Retina (tissue), 1 donor: ENCODE measurements around the gene KDM4B.
"Not testable (repeated sequence)": the region's sequence is repeated elsewhere in the genome, so short reads cannot be mapped to it uniquely, and the experiment has no call there.

Experiments
- DNase-seq: peaks from one replicate; pipeline ENCODE4 v3.0.0-alpha.2; 2016

Gene KDM4B

DNA sequence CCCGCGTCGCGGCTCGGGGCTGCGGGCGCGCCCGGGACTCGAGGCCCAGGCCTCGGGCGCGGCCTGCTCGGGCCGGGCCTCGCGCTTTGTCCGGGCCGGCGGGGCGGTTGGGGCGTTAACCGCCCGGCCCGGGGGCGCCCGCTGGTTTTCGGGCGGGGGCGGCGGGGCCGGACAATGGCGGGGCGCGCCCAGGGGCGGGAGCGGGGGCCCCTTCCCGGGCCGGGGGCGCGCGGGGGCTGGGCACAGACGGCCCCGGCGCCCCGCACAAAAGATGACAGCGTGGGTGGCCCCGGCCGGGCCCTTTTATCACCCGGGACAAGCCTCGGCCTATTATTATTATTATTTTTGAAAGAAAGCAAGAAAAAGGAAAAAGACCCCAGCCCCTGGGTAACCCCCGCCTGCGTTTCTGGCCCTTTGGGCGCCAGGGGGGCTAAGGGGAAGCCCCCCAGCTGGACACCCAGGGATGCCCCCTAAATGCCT lies 419 bp downstream of the KDM4B start:
- DNase-seq: no peak

DNA sequence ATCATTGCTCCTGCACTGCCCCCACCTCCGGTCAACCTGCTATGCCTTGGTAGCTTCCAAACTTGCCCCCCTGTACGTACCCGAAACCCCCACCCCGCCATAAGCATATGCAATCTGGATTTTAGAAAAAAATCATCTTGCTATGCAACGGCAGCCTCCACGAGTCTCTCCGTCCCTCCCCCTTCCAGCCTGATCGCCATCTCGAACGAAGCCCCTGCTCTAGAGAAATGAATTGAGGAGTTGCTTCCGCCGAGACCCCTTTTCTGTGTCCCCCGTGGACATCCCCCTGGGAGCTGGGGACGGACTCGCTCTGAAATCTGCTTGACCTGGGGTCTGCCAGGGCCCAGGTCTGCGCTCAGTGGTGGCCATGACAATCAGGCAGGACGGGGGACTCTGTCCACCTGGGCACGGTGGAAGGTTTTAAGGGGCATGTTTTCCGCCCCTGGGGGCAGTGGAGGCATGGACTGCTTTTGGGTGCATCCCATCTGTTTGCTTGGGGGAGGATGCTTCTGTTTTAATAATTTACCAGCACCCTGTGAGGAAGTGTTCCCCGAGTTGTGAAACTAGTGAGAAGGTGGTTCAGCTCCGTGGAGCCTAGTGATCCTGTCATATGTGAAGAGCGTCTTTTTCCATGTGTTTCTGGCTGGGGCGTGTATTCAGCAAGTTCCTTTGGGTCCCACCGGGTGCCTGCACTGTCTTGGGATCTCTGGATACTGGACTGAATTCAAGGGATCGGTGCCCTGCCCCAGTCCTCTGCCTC lies 1.0 kb downstream of the KDM4B start:
- peak; percentile 50 for DNase-seq

DNA sequence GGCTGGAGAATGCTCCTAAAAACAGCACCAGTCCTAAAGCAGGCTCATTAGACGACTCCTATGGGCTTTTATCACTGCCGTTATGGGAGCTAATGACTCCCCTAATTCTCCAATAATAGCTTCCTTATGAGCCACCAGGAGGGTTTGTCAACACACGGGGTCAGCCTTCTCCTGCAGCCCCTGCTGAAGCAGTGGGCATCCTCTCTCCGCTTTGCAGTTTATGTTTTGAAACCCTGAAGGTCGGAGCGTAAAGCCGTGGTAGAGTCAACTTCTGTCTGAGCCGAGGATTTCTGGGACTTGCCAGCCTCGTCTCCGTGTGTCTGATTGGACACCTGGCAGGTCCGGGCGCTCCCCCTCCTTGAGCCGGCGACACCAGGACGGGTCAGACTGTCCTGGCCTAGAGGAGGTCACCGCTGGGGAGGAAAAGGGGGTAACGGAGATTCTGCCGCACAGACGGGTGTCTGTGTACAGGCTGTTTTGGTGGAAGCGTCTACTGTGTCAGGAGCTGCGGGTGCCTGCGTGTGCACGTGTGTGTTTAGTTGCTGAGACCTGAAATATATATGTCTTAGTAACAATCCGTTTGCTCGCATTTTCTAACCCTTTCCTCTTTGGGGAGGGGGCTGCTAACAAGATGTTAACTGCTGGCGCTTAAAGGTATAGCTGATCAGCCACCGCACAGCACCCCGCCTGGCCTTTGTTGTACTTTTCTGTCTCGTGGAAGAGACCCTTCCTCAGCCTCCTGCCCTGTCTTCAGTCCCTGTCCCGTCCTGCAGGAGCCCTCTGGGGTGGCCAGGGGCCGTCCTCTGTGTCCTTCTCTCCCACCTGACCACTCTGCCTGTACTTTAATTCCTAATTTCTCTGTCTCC lies 1.9 kb downstream of the KDM4B start:
- peak; percentile 63 for DNase-seq

DNA sequence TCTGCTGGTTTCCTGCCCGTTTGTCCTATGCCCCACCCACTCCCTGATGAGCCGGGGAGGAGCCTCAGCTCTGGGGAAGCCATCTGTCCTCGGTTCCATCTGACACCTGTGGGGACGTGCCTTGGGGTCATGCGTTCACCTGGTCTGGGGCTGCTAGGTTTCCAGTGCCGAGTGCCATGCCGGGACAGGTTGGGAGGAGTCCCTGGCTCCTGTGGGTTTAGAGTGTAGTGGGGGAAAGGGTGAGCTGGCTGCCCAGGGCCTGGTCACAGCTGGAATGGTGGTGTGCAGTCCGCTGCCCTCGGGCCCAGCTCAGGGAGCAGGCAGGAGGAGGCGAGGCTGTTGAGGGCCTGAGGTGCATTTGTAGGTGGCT lies 2.5 kb downstream of the KDM4B start:
- peak; percentile 57 for DNase-seq

DNA sequence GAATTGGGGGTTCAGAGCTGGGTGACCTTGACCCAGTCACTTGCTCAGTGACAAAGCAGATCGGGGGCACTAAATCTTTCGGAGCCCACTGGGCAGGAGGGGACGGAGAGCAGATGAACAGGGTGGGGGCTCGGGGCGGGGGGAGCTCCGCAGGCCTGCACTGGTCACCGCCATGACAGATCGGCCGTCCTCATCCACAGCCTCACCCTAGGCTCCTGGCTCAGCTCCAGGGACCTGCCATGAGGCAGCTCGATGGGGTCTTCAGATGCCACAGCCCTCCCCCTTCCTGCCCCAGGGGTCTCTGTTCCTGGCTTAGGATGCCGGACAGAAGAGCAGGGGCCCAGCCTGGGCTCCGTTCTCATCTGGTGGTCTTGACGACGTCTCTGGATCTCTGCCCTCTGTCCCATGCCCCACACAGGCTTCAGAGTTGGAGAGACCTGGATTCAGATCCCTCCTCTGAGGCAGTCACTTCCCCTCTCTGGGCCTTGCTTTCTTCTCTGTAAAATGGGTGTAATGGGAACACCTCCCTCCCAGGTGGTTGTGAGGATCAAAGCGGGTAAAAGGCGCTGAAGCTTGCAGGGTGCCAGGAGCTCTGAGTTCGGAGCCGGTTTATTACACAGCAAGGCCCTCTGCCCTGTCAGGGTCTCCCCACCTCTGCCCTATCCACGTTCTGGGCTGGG lies 3.0 kb downstream of the KDM4B start:
- no peak for DNase-seq

DNA sequence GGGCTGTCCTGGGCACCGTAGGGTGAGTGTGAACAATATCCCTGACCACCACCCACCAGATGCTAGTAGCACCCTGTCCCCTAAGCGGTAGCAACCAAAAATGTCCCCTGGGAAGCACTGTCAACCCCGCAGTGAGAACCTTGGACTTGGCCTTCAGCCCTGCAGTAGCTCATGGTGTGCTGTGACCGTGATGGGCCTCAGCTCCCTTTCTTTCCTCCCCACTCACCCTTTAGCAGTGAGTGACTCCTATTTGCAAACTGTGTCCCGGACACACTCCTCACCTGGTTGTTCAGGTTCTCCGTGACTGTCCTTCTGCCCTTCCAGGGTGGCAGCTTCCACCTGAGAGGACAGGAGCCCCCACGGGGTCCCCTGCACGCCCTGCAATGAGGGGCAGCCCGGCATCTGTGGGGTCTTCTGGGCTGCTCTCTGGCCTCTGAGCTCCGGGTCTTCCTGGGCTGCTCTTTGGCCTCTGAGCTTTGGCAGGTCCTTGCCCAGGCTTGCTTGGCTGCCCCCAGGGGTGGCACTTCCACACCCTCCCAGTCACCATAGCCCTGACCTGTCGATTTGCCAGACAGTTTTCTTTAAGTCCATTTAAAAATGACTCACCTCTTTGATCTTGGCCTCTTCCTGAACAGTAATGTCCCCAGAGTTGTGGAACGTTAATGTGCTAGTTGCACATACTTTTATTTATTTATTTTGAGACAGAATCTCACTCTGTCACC lies 3.8 kb downstream of the KDM4B start:
- no peak for DNase-seq

DNA sequence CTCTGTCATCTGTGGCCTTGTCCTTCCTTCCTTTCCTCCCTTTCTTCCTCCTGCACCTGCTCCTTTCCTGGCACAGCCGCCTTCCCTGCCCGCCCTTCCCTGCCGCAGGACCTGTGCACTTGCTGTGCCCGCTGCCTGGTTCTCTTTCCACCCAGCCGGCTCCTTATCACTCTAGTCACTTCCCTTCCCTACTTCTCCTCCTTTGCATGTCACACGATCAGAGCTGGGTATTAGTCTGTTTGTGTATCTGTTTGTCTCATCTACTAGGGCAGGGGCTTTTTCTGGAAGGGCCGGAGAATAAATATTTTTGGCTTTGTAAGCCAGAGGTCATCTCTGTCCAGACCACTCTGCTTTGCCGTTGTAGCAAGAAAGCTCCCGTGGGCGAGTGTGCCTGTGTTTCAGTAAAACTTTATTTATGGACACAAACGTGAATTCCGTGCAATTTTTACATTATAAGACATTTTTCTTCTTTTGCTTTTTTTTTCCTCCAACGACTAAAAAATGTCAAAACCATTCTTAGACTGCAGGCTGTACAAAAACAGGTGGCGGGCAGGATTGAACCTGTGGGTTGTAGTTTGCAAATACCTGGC lies 6.1 kb downstream of the KDM4B start:
- DNase-seq: no peak

DNA sequence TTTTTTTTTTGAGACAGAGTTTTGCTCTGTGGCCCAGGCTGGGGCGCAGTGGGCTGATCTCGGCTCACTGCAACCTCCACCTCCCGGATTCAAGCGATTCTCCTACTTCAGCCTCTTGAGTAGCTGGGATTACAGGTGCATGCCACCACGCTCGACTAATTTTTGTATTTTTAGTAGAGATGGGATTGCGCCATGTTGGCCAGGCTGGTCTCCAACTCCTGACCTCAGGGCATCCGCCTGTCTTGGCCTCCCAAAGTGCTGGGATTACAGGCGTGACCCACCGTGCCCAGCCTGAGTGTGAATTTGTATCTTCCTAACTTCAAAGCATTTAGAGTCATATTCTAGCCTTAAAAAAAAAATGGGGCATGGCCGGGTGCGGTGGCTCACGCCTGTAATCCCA lies 6.7 kb downstream of the KDM4B start:
- DNase-seq: not testable (repeated sequence)

DNA sequence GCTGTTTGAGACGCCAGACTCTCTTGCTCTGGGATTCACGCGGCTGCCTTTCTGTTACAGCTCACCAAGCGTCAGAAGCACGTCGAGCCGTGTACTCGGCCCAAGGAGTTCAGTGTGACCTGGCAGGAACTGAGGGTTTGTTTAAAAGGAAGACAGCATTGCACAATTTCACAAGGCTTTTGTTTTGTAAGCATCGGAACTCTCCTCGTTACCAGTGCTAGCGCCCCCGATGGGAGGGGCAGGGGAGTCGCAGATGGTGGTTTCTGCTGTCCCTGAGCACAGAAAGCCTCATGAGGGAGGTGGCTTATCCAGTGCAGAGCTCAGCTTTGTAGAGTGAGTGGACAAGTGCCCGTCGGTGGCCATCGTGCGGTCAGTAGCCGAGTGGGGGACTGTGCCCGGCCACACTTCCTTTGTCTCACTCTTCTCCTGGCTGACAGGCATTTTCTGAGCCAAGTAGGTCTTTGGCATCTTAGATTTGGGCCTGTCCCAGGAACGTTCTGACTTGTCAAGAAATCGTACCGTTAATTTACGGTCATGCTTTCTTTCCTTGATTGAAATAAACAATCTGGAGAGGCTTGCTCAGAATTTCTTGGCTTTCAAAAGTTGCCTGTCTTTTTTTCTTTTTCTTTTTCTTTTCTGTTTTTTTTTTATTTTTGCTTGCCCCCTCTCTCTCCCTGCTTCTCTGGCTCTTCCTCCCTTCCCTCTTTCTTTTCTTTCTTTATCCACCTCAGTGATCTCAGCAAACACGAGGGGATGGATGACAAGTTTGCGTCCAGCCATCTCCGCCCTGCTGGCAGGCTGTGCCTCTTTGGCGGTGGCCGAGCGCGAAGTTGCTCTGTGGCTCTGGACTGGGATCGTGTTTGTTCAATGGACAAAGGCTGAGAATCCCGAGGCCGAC lies 7.7 kb downstream of the KDM4B start:
- DNase-seq: no peak

DNA sequence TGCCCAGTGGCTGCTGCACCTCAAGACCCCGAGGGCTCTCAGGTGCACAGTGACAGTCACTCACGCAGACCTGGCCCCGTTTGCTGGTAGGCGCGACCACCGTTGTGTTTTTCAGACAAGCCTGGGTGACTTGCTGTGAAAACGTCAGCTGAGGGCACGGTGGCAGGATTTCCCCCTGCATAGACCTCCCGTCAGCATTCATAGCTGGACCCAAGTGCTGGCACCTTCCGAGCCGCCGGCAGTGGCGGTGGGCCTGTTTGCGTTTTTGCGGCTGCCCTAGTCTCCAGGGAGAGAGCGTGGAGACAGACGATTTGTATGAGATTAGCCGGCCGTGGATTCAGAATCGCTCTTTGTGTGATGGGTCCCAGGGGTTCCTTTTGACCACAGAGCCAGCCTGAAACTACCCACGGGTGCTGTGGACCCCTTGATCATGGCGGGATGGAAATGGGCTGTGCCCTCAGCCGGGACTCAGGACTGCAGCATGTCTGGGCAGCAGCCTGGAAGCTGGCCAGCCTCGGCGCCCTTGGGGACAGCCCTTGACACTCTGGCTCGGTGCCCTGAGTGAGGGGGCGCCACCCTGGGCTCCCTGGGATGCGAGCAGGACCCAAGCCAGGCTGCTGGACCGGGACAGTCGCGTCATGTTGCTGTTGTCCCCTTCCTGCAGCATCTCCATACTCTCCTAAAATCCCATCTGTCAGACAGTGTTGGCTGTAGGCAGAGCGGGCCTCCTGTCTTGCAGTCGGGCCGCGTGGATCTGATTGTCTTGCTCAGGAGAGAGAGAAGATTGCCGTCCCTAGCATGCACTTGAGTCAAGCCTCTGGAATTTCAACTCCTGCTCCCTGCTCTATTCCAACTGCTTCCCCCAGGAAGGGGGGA lies 8.6 kb downstream of the KDM4B start:
- peak; percentile 68 for DNase-seq

DNA sequence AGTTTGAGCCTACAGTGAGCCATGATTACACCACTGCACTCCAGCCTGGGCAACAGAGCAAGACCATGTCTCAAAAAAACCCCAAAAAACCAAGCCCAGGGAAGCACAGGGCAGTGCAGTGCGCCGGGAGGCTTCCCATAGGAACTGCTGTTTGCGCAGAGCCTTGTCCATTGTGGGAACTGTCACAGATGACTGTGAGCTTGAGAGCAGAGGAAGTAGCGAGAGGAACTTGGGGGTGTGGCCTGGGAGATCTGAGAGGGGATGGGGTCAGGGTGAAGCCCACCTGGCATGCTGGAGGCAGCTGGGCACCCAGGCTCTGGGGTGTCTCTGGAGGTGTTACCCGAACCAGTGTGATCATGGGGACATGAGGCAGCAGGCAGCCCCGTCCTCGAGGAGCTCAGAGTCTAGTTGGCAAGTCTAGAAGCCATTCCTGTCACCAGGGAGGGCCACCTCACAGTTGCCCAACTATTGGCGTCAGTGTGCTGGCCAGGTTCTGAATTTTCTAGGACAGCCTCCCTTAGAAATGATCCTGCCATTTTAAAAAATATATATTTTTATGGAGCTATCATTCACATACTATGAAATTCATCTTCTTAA lies 10.4 kb downstream of the KDM4B start:
- no peak for DNase-seq

DNA sequence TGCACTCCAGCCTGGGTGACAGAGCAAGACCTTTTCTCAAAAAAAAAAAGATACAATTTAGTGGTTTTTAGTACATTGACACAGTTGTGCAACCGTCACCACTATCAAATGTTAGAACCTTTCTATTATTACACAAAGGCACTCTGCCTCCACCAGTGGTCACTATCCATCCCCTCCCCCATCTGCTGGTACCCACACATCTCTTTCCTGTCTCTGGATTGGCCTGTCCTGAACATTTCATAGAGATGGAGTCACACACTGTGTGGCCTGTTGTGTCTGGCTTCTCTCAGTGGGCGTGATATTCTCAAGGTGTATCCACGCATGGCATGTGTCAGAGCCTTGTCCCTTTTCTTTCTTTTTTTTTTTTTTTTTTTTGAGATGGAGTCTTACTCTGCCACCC lies 11.2 kb downstream of the KDM4B start:
- DNase-seq: no peak

DNA sequence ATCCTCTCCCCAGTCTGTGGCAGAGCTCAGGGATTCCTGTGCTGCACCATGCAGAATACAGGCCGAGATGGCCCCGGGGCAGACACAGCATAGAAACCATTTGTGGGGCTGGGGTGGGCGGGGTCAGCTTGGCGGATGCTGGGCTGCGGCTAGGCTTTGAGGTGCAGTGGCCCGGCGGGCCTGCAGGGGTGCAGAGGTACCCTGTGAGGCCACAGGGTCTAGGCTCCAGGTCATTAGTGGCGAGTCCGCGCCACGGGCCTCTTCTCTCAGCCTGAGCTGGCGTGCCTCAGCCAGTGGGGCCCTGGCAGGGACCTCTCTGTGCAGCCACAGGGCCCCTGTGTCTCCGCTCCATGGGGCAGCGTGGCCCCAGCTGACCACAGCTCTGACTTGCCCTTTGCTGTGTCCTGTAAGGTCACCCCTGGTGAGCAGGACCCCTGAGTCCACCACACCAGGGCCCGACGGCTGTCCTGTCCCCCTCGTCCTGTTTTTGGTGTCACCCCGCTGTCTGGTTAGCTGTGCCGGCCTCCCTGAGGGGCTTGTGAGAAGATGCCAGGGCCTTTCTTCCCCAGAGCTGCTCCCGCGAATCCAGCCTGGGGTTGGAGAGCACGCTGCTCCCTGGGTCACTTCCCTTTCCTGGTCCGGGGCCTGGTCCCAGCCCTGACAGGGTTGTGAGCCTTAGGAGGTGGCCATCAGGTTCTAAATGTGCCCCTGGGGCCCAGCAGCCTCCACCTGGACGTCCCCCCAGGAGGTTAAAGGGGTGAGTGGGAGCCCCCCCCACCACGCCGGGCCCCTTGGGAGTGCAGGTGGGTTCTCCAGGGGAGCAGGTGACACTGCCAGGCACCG lies 12.1 kb downstream of the KDM4B start:
- DNase-seq: peak; percentile 21

DNA sequence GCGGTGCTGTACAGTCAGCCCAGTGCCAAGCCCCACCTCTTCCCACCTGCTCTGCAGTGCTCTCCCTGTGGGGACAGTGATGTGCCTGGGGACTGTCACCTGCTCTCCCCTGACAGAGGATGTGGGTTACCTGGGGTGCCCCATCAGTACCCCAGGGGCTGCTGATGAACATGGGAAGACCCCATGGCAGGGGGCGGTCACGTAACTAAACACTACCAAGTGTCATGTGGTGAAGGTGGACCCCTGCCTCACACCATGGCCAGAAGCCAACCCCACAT lies 12.7 kb downstream of the KDM4B start:
- DNase-seq: no peak

DNA sequence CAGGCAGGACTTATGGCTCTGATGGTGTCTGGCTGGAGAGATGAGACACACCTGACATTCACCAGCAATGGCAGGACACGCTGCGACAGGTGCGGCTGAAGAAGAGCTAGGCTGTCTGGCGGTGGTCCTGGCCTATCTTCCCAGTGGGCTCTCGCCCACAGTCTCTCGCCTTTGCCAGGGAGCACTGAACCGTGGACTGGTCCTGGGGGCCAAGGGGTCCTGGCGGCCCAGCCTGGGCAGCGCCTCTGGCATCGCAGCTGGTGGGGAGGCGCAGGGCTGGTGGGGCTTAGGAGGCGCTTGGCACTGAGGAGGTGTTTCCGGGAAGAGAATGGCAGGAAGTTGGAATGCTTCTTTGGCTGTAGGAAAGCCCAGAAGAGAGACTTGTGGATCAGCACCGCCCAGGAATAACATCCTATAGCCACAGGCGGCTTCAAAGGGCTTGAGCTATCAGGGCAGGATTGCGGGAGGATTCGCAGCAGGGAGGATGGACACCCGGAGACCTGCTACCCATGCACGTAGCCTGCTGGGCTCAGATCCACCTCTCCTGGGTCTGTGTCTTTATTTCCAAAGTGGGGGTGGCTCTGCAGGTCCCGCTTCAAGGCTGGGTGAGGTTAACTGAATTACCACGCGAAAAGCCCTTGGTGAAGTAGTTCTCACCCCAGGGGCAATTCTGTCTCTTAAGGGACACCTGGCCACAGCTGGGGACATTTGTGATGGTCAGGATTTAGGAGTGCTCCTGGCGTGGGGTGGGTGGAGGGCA lies 14.6 kb downstream of the KDM4B start:
- no peak for DNase-seq

DNA sequence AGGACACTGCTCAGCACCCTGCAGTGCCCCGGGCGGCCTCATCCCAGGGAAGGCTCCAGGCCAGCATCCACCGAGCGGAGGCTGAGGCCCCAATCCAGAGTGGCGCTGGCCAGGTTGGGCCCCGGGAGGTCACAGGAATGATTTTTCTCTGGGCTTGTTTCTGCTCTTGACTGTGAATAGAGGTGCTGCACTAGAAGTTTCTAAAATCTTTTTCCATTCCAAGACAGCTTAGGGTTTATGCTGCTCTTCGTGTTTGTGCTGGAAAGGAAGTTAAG lies 15.1 kb downstream of the KDM4B start:
- no peak for DNase-seq

DNA sequence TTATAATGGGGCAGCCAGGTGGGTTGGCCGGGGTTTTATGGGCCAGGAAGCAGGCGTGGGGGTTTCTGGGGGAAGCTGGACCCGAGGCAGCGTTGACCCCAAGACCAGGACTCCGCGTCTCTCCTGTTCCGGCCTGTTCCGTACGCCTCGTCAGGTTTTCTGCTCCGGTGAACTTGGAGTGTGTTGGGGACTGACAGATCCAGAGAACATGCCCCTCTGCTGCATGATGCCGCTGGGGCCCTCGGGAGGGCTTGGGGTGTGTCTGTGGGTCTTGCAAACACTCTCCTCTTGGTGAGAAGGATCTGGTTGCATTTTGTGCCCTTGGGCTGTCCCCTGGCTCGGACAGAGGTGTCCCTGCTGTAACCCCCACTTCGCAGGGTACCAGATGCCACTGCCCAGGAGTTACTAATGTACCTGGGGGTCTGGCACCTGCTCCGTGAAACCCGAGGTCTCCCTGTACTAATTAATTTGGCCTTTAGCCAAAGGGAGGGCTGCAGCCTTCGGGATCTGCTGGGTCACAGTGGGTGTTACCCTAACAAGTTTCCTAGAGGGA lies 15.6 kb downstream of the KDM4B start:
- peak; percentile 89 for DNase-seq

DNA sequence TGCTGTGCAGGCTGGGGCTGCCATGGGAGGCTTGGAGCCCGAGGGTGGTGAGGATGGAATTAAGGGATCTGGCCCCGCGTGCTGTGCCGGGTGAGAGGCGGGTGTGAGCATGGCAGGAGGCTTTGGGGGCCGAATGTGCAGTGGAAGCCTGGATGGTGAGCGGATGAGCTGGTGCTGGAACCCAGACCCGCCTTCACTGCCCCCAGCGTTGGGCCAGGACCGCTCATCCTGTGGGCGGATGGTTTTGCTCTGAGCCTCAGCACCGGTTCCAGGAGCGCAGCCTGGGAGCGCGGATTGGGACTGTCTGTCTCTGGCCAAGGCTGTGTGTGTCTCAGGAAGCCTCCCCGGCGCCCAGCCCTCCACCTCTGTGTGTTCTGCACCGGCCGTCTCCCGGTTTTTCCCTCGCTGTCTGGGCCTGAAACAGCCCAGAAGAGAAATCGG lies 16.7 kb downstream of the KDM4B start:
- DNase-seq: peak; percentile 44
